Lower leg skin (tissue), 4 donors: ENCODE measurements around the gene TMED6. TPM values are rescaled to one million over a fixed set of nuclear protein-coding genes. Genes with fewer than 3 reads are reported as not detected.
A peak's percentile ranks its signal among the peaks of the same experiment; 100 is the strongest.

Source experiments
- DNase-seq, 2 donors: peaks; one replicate each; pipeline ENCODE4 v3.0.0-alpha.2; 2019; ENCODE audit warnings: low spot score in 2 of 2
- H3K4me3 ChIP-seq: fragments of 200-600 bp; sonication (generic); 2 replicates; pipeline ENCODE4 v1.5.1; 2017; ENCODE audit warnings: mild to moderate bottlenecking, low read depth; ENCODE audit not compliant: poor library complexity, severe bottlenecking
- POLR2A ChIP-seq, 2 donors: fragments of 450-650 bp; IDR thresholded peaks; one replicate each; pipeline ENCODE4 v1.6.1; 2016 to 2017; ENCODE audit warnings: antibody characterized with exemption in 2 of 2, mild to moderate bottlenecking in 1 of 2, moderate library complexity in 1 of 2
- WGBS, 2 donors: methylation state at CpG; one replicate each; pipeline ENCODE4 v1.1.5; 2018; 5-methylcytosine and 5-hydroxymethylcytosine counted together
- intact Hi-C: fragments of 100-400 bp; cut with DNase I; formaldehyde crosslinking; loops from one replicate; pipeline ENCODE4 v1.15.0; 2023; ENCODE audit warnings: low total_unique reads
- total RNA-seq, 4 donors: library from RNA; depleted of rRNA; stranded (reverse); fragments of >200 nt; gene quantifications; one replicate each; pipeline ENCODE4 v1.1.0, GENCODE V29; 2016
- TF ChIP-seq, protein P1 (sequence below), 3 donors: fragments of 450-650 bp; IDR thresholded peaks; one replicate each; pipeline ENCODE4 v1.5.1; 2016; ENCODE audit warnings: antibody characterized with exemption in 3 of 3, mild to moderate bottlenecking in 3 of 3, moderate library complexity in 2 of 3

TMED6 gene
- total RNA-seq, 4 donors from 2014 or later, result not detected

- DNase-seq, result no peak
- no peak for TF ChIP-seq POLR2A (IDR thresholded peaks at IDR 0.05)
- TF ChIP-seq, protein P1, sequence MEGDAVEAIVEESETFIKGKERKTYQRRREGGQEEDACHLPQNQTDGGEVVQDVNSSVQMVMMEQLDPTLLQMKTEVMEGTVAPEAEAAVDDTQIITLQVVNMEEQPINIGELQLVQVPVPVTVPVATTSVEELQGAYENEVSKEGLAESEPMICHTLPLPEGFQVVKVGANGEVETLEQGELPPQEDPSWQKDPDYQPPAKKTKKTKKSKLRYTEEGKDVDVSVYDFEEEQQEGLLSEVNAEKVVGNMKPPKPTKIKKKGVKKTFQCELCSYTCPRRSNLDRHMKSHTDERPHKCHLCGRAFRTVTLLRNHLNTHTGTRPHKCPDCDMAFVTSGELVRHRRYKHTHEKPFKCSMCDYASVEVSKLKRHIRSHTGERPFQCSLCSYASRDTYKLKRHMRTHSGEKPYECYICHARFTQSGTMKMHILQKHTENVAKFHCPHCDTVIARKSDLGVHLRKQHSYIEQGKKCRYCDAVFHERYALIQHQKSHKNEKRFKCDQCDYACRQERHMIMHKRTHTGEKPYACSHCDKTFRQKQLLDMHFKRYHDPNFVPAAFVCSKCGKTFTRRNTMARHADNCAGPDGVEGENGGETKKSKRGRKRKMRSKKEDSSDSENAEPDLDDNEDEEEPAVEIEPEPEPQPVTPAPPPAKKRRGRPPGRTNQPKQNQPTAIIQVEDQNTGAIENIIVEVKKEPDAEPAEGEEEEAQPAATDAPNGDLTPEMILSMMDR (IDR thresholded peaks at IDR 0.05), result no peak
Observed at GRCh38 chr16:69340095-69340644, 11.4 kb downstream of the TMED6 start.

DNA sequence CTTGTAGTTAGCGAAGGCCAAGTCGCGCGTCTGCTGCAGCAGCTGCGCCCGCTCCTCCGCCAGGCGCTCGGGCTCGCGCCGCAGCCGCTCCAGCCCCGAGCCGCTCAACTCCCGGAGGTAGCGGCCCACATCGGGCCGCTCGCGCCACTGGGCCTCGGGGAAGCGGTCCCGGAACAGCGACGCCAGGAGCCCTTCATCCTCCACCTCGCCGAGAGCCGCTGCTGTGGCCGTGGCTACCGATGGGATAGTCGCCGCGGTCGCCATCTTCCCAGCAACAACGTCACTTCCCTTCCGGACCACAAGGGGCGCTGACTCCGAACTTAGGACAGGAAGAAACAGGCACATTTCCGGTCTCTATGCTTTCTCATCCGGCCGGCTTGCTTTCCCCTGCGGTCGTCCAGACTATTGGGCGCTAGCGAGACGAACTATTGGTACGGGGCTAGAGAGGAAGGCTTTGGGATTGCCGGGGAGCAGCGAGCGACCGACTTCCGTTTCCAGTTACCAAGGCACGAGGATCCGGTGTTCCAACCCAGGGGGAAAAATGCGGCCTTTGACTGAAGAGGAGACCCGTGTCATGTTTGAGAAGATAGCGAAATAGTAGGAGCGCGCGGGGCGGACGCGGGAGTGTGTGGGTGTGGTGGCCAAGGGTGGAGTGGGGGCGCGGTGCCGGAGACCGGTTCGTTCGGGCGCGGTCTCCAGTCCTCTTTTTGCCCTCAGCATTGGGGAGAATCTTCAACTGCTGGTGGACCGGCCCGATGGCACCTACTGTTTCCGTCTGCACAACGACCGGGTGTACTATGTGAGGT is 12.1 kb downstream of the TMED6 start, which contains the start of the genes COG8 and NIP7:
Gene COG8 (minus strand): TSS at position 276 of the 806 bp plus-strand sequence. CDS start 12 bp downstream, at position 264.
Gene NIP7 (plus strand): TSS at position 484 of the 806 bp plus-strand sequence. CDS start 58 bp downstream, at position 542.
- TF ChIP-seq, protein P1 (IDR thresholded peaks at IDR 0.05), result peak in 1 of 3 donors; percentile 84
- TF ChIP-seq POLR2A (IDR thresholded peaks at IDR 0.05), result no peak
- 0% methylated on average over 71 to 73 of the region's 77 CpGs for WGBS, 2 donors

More at GRCh38 chr16:69340095-69340644, 11.4 kb downstream of the TMED6 start:
- intact Hi-C loops, result no loop called here
- 7 to 9% methylated on average over 16 of the region's 16 CpGs for WGBS, 2 donors
- H3K4me3 ChIP-seq, result peak overlapping the region; percentile 69

GRCh38 chr16:69338557-69339288 is 12.9 kb downstream of the TMED6 start:
- peak overlapping the region; percentile 69 for H3K4me3 ChIP-seq
- 16 to 18% methylated on average over 46 of the region's 46 CpGs for WGBS, 2 donors
- intact Hi-C loops, result no loop called here
- DNase-seq, result peak in 1 of 2 donors; percentile 91
- TF ChIP-seq POLR2A (IDR thresholded peaks at IDR 0.05), result no peak
- TF ChIP-seq, protein P1 (IDR thresholded peaks at IDR 0.05), result no peak

More for the DNA sequence above, 12.1 kb downstream of the TMED6 start, which contains the start of the genes COG8 and NIP7:
- intact Hi-C loops, result no loop called here
- peak within 1 kb of the TSS; percentile 69 for H3K4me3 ChIP-seq
- DNase-seq, result peak; percentile 97 to 98

GRCh38 chr16:69334696-69335095 is 16.9 kb downstream of the TMED6 start:
- intact Hi-C loops, result no loop called here
- 90 to 94% methylated on average over 9 of the region's 9 CpGs for WGBS, 2 donors
- no peak for DNase-seq
- no peak overlapping the region for H3K4me3 ChIP-seq
- TF ChIP-seq, protein P1 (IDR thresholded peaks at IDR 0.05), result no peak
- TF ChIP-seq POLR2A (IDR thresholded peaks at IDR 0.05), result no peak

DNA sequence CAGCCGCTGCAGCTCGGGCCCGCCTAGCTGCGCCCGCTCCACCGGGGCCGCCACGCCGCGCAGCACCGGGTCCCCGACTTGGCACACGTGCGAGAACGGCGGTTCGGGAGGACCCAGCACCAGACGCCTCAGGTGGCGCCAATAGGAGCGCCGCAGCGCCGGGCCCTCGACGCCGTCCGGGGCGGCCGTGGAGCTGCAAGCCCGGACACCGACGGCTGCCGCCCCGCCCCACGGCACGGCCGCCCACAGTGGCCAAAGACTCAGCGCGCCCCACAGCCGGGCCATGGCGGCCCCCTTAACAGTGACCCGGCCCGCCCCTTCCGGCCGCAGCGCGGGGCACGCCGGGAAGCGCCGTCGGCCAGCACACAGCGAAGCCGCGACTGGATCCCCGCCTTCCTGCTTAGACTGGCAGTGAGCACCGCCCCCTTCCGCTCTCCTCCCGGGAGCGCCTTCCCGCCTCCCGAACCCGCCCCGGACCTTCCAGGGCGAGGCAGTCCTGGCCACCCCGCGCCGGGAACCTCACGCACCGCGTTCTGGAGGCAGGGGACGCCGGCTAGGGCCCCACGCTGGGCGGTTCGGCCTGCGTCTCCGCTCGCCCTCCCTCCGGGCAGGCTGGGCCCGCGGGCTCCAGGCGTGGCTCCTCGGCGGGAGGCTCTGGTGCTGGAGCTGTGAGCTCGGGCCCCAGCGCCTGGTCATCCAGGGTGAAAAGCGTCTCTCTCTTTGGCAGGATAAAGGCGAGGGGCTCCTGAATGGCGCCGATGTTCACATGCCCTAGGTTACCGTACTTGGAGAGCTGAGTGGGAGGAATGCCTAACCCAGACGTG is 21.1 kb downstream of the TMED6 start, which contains the start of gene PDF:
Gene PDF (minus strand): TSS at position 303 of the 824 bp plus-strand sequence. CDS start 18 bp downstream, at position 285.
- WGBS, 2 donors, result 0% methylated on average over 41 to 43 of the region's 93 CpGs
- intact Hi-C loops, result no loop called here
- TF ChIP-seq, protein P1 (IDR thresholded peaks at IDR 0.05), result peak in 1 of 3 donors; percentile 24
- TF ChIP-seq POLR2A (IDR thresholded peaks at IDR 0.05), result no peak
- peak; percentile 92 to 98 for DNase-seq
- peak within 1 kb of the TSS; percentile 64 for H3K4me3 ChIP-seq
